H1 (cell line): Measurements from ENCODE around the gene FBLN2.

Experiments
- CBX8 ChIP-seq: fragments of 300-800, 300-1000 bp; sonication (generic); IDR thresholded peaks from 2 replicates; pipeline ENCODE4 v1.7.1; 2016; ENCODE audit warnings: low read depth, low read length, borderline replicate concordance
- CTCF ChIP-seq, 3 experiments: IDR thresholded peaks; 1 replicate in 2 of 3; 2 replicates in 1 of 3; pipeline versions ENCODE4 v1.5.1 to v1.6.1; 2011; ENCODE audit warnings: low read length in 3 of 3, mild to moderate bottlenecking in 3 of 3, inconsistent platforms in 2 of 3, low read depth in 1 of 3, moderate library complexity in 1 of 3; ENCODE audit not compliant: insufficient read depth in 1 of 3; ENCODE audit errors: control extremely low read depth in 1 of 3
- POLR2A ChIP-seq, 2 experiments: IDR thresholded peaks; 1 replicate in 1 of 2; 2 replicates in 1 of 2; pipeline ENCODE4 v1.6.1; 2011; ENCODE audit warnings: low read depth in 2 of 2, low read length in 2 of 2, mild to moderate bottlenecking in 2 of 2; ENCODE audit errors: control extremely low read depth in 1 of 2
- SIX5 ChIP-seq: IDR thresholded peaks from 2 replicates; pipeline ENCODE4 v1.6.1; 2011; ENCODE audit warnings: mild to moderate bottlenecking, low read depth, low read length

GRCh38 chr3:13647298-13648059 is 98.6 kb downstream of the FBLN2 start:
- TF ChIP-seq POLR2A (IDR thresholded peaks at IDR 0.05; ENCODE audit: control extremely low read depth in 1 of 2, low read depth in 2 of 2, low read length in 2 of 2), result no peak
- TF ChIP-seq CTCF (IDR thresholded peaks at IDR 0.05; ENCODE audit: control extremely low read depth in 1 of 3, insufficient read depth in 1 of 3, low read depth in 1 of 3, low read length in 3 of 3), result no peak
- no peak for TF ChIP-seq CBX8
- TF ChIP-seq SIX5, result no peak
